Neural cell (in vitro differentiated cells): ENCODE measurements around the gene CACNA1C.

ENCODE experiments used
- CTCF ChIP-seq: fragments of 450-650 bp; IDR thresholded peaks from 2 replicates; pipeline ENCODE4 v1.5.1; 2014; ENCODE audit warnings: antibody characterized with exemption, mild to moderate bottlenecking, moderate library complexity; ENCODE audit not compliant: poor library complexity, severe bottlenecking
- EZH2 ChIP-seq: fragments of 200-600, 300-800 bp; shearing (Covaris generic), sonication (generic); IDR thresholded peaks from 2 replicates; pipeline ENCODE4 v1.6.1; 2014; ENCODE audit warnings: antibody characterized with exemption, low read length, borderline replicate concordance, mild to moderate bottlenecking; ENCODE audit not compliant: insufficient read depth, poor library complexity, severe bottlenecking
- POLR2AphosphoS5 ChIP-seq: IDR thresholded peaks from 2 replicates; pipeline ENCODE4 v1.6.1; 2012
- REST ChIP-seq: IDR thresholded peaks from 2 replicates; pipeline ENCODE4 v1.6.1; 2012; ENCODE audit warnings: borderline replicate concordance
- TAF1 ChIP-seq: IDR thresholded peaks from 2 replicates; pipeline ENCODE4 v1.6.1; 2012; ENCODE audit warnings: low read depth

GRCh38 chr12:2393996-2394395 lies 341.2 kb downstream of the CACNA1C start:
- no peak for TF ChIP-seq CTCF
- TF ChIP-seq EZH2 = no peak
- TF ChIP-seq POLR2AphosphoS5 = no peak
- no peak for TF ChIP-seq REST
- TF ChIP-seq TAF1 = no peak
